Left renal pelvis (tissue), 4 donors: ENCODE measurements around the gene GATA2. TPM values are rescaled to one million over a fixed set of nuclear protein-coding genes. Genes with fewer than 3 reads are reported as not detected.

Source experiments
- DNase-seq, 4 donors: peaks; one replicate each; pipeline ENCODE4 v3.0.0-alpha.2; 2013; ENCODE audit warnings: low read depth in 4 of 4, low spot score in 3 of 4
- polyA plus RNA-seq, 4 donors: library from polyadenylated mRNA; unstranded; fragments of 120-200 nt; gene quantifications; one replicate each; pipeline ENCODE4 v1.2.1, GENCODE V29; 2013; ENCODE audit not compliant: insufficient read length in 4 of 4

GATA2 gene
- polyA plus RNA-seq, 4 donors, result 3.3 to 58.4 (median 42.6) TPM

GRCh38 chr3:128439226-128439625 is 53.8 kb downstream of the GATA2 start:
- DNase-seq, result no peak

- DNase-seq, result no peak
Observed at GRCh38 chr3:128438488-128439072, 54.4 kb downstream of the GATA2 start.

GRCh38 chr3:128436214-128436613 is 56.8 kb downstream of the GATA2 start:
- DNase-seq, result no peak

GRCh38 chr3:128435561-128435960 is 57.4 kb downstream of the GATA2 start:
- DNase-seq, result no peak

- DNase-seq, result peak in 1 of 4 donors; percentile 54
Observed at GRCh38 chr3:128435058-128435457, 57.9 kb downstream of the GATA2 start.

GRCh38 chr3:128434524-128434923 is 58.5 kb downstream of the GATA2 start:
- no peak for DNase-seq

- no peak for DNase-seq
Observed at GRCh38 chr3:128433837-128434165, 59.2 kb downstream of the GATA2 start.

GRCh38 chr3:128432971-128433836 is 59.8 kb downstream of the GATA2 start:
- no peak for DNase-seq

- no peak for DNase-seq
Observed at GRCh38 chr3:128432301-128432970, 60.6 kb downstream of the GATA2 start.

GRCh38 chr3:128431803-128432300 is 61.1 kb downstream of the GATA2 start:
- DNase-seq, result no peak

- DNase-seq, result no peak
Observed at GRCh38 chr3:128430731-128431130, 62.3 kb downstream of the GATA2 start.

- no peak for DNase-seq
Observed at GRCh38 chr3:128430301-128430700, 62.7 kb downstream of the GATA2 start.

GRCh38 chr3:128429751-128430150 is 63.2 kb downstream of the GATA2 start:
- no peak for DNase-seq

Other genes starting within 250 kb of the GATA2 start
- gene DNAJB8, start 26.3 kb downstream of the GATA2 start, polyA plus RNA-seq, result not detected
- gene RPN1, start 157.6 kb upstream of the GATA2 start, polyA plus RNA-seq, result 100 to 1,000 TPM; 152 to 226 (median 202) TPM
- 100 to 1,000 TPM; 222 to 281 (median 253) TPM for gene RAB7A, start 233.0 kb upstream of the GATA2 start, polyA plus RNA-seq